HG02938 (cell line): ENCODE data around the gene CYP1B1.
"Not testable (repeated sequence)": the region's sequence is repeated elsewhere in the genome, so short reads cannot be mapped to it uniquely, and the experiment has no call there.

ENCODE experiments used
- ATAC-seq: cut with Tn5 transposase; IDR thresholded peaks from one replicate; pipeline ENCODE4 v1.9.1; 2021; ENCODE audit warnings: mild to moderate bottlenecking, moderate library complexity; ENCODE audit not compliant: unreplicated experiment

CYP1B1 gene

DNA sequence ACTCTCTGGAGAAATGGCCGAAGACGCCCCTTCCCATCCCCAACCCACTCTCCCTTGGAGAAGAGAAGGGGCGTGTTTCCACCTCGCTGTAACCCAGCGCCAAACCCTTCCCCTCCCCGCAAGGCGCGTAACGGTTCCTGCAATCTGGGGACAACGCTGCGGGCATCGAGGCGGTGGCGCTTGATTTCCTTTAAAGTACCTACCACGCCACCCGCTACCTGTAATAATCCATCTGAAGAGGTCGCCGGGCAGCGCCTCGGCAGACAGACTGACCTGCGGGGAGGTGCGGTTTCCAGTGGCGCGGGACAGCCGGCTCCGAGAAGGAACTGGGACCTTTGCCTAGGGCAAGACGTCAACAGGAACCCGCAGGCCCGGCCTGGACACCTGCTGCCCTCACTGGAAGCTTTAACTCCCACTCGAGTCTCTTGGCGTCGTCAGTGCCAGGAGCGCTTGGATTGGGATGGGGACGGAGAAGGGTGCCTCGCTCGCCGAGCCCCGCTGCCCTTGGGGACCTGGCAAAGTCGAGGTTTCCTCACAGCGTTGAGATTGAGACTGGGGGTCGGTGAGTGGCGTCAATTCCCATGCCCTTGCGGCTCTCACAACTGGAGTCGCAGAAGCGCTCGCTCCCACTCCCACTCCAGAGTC, at the start of gene CYP1B1:
Gene CYP1B1, minus strand, starts transcription at position 645 of the 645 bp plus-strand sequence. CDS start 763 bp downstream, outside the sequence.
- no peak for ATAC-seq

DNA sequence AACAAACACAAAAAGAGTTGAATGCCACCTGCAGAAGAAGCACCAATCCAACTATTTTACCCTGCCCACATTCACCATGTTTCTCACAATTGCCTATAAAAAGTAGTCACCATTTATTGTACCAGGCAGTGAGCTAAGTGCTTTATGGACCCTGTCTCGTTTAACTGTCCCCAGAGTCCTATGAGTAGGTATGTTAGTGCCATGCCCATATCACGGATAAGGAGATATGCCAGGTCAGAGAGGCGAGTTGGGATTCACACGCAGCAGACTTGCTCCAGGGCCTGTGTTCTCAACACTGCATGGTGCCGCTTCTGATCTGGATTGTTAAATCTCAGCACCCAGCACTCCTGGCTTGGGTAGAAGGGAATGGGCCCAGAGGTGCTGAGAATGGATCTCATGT, 49.1 kb upstream of the CYP1B1 start:
- no peak for ATAC-seq

DNA sequence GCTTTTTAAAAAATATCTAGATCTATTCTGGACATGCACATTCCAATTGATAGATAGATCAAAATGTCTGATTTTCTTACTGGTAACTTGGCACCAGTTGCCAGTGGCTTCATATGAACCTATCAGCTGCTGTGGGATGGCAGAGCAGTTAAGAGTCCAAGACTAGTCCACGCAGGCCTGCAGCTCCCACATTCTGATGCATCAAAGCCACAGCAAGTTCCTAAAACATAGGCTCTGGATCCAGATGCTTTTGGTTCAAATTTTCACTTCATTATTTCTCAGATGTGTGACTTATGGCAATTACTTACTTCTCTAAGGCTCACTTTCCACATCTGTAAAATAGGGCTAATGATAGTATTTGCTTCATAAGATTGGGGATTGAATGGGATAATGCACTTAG, 48.0 kb upstream of the CYP1B1 start:
- ATAC-seq, result no peak

DNA sequence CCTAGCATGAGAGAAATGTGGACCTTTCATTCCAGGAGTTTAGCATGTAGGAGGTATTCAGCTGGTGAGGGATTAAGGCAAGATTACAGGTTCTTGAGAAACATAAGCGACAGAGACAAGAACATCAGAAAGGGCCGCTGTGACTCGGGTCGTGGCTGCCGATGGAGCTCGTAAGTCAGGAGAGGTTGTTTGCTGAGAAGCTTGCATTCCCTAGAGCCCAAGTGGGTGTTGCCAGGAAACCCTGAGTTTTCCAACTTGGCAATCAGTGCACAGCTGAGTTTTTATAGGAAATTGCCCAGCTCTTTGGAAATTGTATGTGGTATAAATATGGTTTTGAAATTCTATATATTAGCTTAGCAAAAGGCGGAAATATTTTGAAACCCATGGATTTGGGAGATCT, 46.4 kb upstream of the CYP1B1 start:
- ATAC-seq, result no peak

DNA sequence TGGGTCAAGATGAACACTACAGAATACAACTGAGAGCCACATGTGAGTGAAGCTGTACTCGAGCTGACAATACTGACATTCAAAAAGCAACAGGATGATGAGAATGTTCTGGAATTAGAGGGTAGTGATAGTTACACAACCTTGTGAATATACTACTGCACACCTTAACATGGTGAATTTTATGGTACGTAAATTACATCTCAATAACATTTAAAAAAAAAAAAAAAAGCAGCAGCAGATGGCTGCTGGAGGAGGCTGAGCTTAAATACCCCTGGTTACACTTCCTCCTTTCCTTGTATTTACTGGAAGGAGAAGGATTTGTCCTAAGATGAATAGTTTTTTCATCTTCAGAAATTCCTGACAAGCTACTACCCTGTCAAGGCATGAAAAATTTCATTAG, 45.5 kb upstream of the CYP1B1 start:
- ATAC-seq, result no peak

DNA sequence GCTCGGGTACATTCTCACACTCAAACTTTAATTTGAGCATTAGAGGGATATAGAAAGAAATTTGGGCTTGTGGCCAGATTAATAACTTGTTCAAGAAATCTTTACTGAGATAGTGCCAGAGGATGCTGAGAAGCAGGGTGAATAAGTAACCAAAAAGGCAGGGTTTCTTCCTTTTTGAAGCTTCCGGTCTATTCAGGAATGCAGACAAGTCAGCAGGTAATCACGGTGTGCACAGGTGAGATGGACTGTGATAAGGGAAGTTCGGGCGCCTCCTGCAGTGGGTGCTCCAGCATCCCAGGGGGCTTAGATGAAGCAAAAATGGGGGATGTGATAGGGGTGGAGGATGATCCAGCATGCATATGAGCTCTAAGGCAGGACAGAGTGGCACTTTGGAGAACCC, 44.9 kb upstream of the CYP1B1 start:
- ATAC-seq, result no peak

DNA sequence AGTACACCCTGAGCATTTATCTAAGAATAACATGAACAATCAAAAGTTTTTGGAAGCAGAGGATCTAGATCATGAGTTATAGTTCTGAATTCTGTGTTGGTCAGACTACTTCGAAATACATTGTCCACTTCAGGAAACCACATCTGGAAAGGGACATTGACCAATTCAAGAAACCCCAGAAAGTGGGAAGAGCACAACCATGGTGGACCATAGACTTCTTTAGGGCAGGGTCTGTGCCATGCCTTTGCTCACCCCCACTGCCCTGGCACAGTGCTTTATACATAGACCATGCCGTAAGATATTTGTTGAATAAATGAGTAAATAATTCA, 44.3 kb upstream of the CYP1B1 start:
- ATAC-seq, result no peak

DNA sequence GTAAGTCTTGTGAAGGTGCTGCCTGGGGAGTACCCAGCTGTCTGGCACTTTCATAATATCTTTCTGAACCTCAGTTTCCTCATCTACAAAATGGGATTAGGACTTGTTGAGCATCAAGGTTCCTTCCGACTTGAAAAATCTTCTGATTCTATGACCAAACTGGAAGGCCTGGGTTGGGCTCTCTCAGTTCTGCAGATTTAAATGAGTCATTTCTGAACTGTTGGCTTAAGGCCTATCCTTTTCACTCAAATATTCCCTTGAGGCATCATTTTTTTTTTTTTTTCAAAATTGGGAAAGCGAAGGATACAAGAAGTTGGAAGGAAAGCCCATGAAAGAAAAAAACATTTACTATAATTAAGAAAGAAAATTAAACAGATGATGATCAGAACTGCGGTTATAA, 40.8 kb upstream of the CYP1B1 start:
- no peak for ATAC-seq

DNA sequence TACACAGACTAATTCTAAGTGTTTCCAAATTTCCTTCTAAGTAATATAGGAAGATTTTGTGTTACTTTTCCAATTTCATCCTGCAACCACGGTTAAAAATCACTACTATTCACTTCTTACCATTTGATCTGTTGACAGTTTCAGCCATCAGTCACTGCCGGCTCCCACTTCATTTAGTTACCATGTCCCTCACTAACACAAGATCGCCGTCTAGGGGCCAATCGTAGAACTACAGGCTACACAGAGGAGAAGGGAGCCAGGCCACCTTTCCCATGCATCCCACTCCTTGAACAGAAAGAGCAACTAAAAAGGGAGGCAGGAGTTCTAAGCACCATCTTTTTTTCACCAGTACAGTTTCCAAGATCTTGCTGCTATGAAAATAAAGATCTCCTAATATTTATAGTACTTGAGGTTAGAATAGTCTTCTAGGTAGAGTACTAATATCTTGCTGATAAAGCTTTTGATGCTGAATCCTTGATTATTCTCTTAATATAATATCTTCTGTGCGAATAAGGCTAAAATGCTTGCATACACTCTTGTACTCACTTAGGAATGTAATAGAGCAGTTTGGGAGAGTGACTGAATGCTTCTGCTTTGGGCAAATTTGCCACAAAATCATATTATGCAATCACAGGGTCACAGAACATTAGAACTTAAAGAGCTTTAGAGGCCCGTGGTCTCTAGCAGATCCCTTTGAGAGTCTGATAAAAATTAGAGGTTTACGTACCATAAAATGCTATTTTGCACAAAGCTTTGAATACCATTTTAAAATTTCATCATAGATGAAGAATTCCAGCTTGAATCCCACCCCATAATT, 39.5 kb upstream of the CYP1B1 start:
- ATAC-seq, result no peak

DNA sequence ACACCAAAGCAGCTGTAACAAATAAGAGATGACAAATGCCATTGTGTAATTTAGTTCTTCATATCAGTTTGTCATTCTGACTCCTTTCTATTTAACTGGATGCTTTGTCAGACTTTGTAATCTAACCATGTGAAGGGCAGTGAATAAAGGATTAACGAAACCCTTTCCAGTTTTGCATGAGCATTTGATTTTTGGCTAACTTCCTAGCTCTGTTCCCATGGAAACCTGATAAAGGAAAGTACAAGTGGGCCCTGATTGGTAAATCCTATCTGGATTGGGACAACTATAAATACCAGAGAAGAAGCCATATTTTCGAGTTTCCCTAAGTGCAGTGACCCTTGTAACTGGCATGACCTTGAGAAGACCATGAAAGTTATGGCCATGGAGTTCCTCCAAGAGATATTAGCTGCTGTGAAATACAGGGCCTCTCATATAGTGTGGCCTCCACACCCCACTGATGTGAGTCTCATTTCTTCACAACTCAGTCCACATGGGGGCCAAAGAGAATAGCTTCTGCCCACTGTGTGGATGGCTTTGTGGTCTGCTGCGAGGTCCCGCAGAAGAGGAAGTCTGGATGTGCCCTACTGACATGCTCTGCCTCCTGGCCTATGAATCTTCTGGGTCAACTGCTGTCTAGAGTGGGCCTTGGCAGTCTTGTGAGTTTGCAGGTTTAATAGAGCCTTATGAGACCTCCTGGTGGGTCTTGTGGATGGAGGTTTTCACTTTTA, 38.2 kb upstream of the CYP1B1 start:
- ATAC-seq, result no peak

DNA sequence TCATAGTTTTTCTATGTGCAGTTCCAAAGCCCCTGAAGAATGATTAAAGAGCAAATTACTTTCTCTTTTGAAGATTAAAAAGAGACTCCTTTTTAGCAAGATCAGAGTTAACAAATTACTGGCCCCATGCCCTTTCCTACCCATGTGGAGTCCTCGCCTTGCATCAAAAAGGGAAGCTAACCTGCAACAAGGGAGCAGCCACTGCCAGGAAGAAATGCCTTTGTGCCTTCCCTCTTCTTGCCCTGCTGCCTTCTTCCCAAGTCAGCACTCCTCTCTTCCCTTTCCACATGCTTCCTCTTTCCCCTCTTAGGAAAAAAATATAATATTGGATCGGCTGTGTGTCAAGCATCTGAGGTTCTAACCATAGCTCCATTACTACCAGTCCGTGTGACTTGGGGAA, 37.1 kb upstream of the CYP1B1 start:
- ATAC-seq, result no peak

DNA sequence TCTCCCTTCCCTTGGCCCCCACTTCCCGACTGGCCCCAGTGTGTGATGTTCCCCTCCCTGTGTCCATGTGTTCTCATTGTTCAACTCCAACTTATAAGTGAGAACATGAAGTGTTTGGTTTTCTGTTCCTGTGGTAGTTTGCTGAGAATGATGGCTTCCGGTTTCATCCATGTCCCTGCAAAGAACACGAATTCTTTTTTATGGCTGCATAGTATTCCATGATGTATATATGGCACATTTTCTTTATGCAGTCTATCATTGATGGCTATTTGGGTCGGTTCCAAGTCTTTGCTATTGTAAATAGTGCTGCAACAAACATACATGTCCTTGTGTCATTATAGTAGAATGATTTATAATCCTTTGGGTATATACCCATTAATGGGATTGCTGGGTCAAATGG, 35.4 kb upstream of the CYP1B1 start:
- ATAC-seq, result not testable (repeated sequence)

DNA sequence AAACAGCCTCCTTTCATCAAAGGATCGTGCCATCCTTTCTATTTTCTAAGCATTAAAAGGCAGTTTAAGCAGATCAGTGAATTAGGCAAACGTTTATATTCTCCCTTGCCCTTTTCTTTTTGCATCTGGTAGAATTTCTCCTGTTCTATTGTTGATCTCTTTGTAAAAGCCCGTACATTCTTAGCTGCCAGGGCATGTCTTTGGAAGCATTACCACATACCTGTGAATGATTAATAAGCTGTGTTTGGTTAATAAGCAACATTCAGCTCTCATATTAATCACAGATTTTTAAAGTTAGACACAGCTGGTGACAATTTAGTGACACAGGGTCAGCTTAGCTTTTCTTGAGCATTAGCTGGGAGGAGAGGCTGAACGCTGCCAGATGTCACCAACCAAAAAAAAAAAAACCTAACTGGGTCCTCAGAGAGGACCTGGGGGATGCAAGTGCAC, 33.8 kb upstream of the CYP1B1 start:
- peak; percentile 61 for ATAC-seq

DNA sequence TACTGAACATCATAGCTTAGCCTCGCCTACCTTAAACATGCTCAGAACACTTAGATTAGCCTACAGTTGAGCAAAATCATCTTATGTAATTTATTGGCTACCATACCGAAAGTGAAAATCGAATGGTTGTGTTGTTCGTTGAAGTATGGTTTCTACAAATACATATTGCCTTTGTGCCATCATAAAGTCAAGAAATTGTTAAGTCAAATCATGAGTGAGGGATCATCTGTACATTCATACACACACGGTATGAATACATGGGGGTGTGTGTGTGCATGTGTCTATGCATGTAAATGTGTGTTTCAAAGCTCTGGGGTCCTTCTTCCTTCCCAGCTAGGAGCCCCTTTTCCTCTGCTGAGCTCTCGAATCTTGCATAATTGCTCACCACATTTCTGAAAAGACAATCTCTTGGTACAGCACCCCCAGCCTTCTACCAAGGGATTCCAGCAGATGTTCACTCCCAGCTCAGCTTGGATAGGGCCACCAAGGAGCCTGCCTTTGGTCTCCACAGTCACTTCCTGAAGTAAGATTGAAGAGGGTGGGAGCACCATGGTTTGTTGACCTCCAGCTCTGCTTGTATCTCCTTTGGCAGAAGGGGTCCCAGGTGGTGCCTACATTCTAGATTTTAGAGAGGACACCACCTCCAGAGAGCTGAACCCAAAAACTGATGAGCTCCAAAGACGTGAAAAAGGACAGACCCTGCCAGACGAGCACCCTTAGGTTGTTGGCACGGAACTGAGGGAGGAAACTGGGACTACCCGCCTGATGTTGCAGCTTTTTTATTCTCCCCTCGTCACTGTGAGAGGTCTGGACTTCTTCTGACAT, 33.2 kb upstream of the CYP1B1 start:
- ATAC-seq, result peak; percentile 38

DNA sequence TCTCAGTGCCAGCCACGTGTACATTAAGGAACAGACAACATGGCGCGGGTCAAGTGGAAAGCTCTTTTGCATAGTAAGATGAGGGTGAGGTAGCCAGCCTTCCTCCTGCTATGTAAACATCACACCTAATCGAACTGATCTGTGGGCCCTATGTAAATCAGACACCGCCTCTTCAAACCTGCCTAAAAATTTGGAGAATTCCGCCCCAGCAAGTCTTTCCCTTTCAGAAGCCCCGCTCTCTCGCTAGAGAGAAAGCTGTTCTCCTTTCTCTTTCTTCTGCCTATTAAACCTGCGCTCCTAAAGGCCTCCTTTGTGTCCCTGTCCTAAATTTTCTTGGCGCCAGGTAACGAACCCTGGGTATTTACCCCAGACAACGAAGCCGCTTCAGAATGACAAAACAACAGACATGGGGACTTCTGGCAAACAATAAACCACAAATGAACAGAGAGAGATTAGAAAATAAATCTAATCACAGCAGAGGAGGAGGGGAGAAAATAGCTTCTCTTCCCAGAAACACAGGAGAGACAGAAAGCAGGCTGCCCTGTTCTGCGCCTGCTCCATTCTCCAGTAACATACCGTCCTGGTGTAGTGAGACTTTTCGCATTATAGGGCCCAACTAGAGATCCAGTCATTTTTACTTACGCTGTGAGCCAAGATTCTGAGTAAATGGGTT, 31.9 kb upstream of the CYP1B1 start:
- no peak for ATAC-seq

DNA sequence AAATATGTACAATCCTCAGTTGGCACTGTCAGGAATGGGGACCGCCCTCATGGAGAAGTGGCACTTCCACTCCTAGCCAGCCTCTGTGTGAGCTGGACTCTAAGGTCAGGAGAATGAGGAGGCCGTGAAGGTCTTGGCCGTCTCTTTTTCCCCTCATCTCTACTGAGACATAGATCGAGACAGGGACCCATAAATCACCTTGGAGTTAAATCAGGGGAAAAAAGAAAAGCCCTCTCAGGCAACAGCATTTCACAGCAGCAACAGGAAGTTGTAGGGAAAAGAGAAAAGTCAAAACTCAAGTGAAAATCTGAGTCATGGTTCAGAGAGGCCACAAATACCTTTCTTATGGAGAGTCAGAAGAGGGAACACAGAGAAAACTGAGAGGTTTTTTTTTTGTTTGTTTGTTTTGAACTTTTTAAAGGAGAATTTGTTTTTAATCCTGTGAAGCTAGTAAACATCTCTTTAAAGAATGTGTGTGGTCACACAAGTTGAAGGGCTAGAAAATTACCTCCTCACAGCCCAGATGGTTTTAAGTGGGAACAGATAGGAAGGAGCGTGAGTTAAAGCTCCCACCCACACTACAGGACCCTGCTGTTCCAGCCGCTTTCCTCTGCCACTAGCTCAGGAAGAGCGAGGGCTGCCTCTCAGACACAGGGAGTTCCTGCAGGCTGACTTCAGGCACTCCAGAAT, 30.6 kb upstream of the CYP1B1 start:
- no peak for ATAC-seq

DNA sequence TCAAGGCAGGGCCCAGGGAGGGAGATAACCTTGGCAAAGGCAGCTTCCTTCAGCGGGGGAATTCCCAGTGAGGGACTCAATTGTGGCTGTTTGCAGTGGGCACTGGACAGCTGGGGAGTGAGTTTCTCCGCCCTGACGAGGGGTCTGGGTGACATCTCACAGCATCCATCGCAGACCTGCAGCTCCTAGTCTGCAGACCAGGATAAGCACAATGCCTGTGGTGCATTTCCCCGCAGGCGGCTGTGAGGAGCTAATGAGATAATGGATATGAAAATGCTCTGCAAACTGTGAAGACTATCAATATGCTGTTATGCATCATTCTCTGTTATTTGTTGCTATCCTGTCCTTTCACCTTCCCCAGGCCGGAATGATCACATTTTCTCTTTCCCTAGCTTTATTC, 30.0 kb upstream of the CYP1B1 start:
- no peak for ATAC-seq

DNA sequence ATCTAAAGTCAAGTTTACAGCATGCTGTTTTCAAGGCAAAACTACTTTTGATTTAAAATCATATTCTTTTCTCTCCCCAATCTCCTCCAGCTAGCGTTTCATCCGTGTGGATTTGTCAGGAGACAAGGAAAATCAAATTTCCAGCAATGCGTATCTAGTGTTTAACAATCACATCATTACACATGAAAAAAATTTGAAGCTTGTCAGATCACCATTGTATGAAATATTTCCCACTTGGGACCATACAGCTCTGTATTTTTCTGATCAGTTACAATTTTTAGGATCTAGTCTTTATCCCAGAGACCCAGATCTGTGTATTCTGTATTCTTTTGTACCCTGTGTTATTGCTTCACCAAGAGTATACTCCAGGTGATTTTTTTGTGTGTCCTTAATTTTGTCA, 28.6 kb upstream of the CYP1B1 start:
- no peak for ATAC-seq

DNA sequence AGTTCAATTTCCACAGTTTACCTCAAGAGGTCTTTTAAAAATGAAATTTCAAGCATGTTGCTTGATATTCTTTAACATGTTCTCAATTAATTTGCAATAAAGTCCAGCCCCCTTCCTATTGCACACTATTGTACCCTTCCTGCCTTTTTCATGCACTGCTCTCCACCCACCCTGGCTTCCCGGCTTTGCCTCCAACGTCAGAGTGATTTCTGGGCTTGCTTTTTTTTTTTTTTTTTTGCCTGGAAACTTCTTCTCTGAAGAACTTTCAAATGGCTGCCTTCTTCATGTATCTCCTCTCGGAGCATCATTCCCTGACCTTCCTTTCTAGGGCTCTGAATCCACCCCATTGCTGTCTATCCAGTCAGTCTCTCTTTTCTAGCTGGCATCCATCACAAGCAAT, 24.4 kb upstream of the CYP1B1 start:
- ATAC-seq, result no peak
